CD4-positive, alpha-beta T cell treated with Interleukin-17A for 4 hours (primary cell): ENCODE data around the gene EML4.

Experiments used
- DNase-seq: peaks from one replicate; pipeline ENCODE4 v3.0.0-alpha.2; 2020; ENCODE audit warnings: mixed read lengths

Gene EML4

DNA sequence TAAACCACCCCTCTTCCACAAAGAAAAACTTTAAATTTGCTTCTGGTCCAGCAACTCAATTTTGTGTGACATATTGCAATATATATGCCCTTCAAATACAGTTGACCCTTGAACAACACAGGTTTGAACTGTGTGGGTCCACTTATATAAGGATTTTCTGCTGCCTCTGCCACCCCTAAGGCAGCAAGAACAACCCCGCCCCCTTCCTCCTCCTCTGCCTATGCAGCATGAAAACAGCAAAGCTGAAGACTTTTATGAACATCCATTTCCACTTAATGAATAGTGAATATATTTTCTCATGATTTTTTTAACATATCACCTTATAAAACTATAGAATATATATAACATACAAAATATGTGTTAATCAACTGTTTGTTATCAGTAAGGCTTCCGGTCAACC lies 58.3 kb downstream of the EML4 start:
- peak; percentile 43 for DNase-seq

DNA sequence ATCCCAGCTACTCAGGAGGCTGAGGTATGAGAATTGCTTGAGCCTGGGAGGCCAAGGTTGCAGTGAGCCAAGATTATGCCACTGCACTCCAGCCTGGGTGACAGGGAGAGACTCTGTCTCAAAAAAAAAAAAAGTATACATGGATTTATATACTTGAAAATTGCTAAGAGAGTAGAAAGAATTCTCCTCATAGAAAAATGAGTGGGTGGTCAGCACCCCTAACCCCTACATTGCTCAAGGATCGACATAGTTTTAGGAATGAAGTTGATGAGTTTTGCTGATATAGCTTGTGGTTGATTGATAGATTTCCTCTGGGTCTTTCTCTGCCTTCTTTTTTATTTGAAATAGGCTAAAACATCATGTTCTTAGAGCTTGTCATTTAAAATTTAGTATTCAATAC lies 58.9 kb downstream of the EML4 start:
- DNase-seq: no peak

DNA sequence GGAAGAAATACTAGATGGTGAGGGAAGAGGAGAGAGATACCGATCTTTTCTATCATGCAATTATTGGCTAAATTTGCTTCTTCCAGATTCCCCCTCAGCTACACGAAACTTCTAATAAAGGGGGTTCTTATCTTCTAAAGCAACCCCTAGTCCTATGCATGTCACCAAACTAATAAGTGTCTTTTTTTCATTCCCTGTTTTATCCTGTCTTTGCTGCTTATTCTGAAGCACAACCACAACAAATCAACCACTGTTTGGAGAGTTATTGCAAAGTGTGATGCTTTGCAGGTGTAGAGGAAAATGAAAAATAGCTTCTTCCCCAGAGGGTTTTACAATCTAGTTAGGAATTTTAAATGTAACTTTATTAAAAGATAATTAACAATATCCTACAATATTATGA lies 60.8 kb downstream of the EML4 start:
- no peak for DNase-seq

DNA sequence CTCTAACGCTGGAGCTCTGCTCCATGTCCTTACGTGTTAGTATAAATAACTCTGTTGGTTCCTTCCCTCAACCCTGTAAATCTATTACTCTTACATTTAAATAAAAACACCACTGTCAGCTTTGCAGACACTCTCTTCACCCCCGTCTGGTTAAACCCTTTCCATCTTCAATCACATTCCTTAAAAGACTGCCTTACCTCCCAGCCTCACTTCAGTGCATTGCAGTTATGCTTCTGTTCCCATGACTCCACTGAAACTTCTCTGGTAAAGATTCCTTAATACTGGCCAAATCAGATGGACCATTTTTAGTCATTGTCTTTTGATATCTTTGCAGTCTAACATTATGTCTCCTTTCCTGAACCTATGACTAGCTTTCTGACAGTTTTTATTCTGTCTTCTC lies 61.7 kb downstream of the EML4 start:
- DNase-seq: no peak

DNA sequence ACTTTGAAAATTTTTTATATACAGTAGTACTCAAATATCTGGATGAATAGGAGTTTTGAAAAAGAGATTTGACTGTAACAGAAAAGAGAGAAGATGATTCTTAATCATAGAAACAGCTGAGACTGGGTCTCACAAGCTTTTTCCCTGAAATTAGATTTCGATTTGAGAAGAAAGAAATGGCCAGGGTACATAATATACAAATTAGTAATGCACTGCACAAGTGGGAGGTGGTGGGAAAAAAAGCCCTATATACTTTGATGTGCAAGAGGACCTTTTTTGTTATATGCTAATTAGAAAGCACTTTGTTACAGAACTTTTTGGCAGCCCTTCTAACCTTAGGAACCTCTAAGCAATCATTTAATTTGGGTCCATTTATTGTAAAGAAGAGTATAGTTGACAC lies 62.9 kb downstream of the EML4 start:
- DNase-seq: no peak

DNA sequence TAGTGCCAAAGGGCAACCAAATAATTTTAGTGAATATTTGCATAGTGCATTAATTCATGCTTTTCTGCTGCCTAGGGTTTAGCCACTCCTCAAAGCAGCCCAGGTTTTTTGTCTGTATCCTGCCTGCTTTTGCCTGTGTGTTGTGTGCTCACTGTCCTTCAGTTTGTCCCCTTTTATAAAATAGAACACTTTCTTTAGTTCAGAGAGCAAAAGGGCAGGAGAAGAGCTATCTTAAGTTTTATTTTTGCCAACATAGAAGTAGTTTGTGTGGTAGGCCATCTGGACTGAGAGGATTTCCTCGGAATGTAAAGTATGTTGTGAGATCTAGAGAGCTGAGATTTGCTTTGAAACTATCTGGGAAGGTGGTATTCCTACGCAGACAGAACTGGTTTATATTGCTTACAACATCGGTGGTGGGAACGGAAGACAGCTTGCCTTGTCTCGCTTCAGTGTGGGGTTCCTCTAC lies 64.9 kb downstream of the EML4 start:
- DNase-seq: no peak

DNA sequence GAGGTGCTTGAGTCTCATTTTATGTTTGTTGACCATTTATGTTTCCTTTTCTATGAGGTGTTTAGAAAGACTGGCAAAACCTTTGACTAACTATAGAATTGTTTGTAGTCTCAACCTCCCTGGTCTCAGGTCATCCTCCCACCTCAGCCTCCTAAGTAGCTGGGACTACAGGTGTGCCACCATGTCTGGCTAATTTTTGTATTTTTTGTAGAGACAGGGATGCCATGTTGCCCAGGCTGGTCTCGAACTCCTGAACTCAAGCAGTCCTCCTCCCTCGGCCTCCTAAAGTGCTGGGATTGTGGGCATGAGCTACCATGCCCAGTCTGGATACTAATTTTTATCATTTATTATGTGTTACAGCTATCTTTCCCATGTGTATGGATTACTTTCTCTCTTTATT lies 67.8 kb downstream of the EML4 start:
- DNase-seq: no peak

DNA sequence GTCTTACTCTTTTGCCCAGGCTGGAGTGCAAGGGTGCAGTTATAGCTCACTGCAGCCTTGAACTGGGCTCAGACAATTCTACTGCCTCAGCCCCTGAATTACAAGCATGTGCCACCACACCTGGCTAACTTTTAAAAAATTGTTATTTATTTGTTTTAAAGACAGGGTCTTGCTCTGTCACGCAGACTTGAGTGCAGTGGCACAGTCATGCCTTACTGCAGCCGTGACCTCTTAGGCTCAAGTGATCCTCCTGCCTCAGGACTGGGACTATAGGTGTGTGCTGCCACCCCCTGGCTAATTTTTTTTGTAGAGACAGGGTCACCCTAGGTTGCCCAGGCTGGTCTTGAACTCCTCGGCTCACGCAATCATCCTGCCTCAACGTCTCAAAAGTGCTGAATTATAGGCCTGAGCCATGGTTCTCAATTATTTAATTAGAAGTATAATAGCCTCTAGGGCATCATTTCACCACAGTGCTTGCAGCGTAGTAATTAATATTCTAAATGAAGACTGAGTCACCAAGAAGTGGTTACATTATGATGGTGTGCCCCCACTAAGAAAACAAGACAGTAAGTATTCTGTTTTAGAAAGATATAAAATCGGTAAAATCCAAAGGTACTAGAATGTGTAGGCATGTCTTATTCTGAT lies 69.6 kb downstream of the EML4 start:
- peak; percentile 53 for DNase-seq

DNA sequence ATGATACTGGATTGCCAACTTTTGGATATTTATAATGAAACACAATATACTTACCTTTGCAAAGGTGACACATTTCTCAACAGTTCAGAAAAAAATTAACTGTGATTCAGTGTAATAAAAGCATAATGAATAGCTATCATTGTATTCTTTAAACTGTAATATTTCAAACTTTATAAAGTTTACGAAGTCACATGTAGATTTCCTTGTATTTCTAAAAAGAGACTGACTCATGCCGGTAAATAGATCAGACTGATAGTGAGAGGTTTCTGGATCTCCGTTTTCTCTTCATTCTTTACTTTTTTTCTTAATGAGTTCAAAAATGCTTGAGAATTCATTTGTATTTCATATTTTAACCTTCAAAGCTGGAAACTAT lies 70.1 kb downstream of the EML4 start:
- DNase-seq: no peak

DNA sequence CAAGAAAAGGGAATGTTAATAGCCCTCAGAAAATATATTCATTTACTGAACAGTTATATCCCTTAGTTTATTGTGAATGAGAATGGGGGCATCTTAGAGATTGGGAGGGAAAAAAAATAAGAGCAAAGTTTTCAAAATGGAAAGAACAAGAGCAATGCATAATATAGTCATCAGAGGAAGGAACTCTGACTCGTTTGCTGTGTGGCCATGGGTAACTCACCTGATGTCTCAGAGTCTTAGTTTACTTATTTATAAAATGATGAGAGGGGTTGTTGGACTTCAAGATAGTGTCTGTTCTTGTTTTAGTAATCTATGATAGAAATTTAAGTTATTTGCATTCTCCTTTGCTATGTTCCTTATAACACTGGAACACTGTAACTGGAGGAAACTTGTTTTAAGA lies 70.7 kb downstream of the EML4 start:
- peak; percentile 18 for DNase-seq

DNA sequence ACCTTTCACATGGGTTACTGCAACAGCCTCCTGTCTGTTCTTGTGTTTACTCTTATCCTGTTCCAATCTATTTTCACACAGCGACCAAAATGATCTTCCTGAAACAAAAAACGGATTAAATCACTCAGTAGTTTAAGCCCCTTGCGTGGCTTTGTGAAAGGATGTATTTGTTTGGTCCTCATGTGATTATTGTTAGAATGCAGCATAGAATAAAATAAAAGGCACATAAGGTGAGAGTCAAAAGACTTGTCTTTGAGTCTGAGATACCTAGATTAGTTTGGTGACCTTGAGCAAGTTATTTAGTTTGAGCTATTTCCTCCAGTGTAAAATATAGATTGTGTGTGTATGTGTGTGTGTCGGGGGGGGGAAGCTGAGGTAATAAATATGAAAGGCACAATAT lies 72.4 kb downstream of the EML4 start:
- DNase-seq: no peak

DNA sequence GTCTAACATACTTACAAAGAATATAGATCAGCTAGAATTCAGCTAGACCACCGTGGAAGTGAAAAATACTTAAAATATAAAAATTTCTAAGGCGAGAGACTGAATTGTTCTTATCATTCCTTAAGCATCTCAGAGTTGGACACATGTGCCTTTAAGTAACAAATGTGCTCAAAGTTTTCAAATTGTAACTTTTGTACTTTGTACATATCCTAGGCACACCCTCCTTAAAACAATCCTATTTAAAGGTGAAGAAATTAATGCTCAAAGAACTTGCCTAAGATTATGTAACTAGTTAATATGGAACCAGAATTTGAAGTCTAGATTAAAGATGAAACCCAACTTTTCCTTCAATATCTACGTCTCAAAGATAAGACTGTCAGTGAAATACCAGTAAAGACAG lies 74.1 kb downstream of the EML4 start:
- DNase-seq: no peak

DNA sequence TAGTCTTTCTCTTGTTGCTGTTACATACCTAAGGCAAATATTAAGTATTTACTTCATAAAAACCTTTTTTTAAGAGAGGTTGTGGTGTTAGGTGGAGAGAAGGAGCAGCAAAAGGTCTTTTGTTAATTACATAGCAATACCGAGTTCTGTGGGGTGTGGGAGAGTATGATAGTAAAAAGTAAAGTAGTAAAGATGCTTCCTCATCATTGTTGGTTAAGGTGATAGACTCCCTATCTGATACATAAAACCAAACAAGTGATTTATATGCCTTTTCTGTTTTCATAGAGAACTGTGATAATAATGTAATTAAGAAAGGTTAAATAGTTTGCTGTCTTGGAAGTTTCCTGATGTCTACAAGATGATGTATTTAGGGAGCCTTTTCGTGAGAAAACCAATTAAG lies 75.4 kb downstream of the EML4 start:
- DNase-seq: no peak

DNA sequence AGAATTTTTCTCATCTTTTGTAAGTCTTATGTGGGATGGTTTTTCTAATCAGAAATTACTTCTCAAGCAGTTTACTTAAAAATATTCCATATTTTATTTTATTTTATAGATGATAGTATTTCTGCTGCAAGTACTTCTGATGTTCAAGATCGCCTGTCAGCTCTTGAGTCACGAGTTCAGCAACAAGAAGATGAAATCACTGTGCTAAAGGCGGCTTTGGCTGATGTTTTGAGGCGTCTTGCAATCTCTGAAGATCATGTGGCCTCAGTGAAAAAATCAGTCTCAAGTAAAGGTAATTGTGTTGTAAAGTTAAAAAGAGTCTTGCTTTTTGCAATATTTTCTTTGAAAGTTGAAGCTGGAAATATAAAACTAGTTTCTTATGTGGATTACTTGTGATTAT lies 76.2 kb downstream of the EML4 start:
- no peak for DNase-seq

DNA sequence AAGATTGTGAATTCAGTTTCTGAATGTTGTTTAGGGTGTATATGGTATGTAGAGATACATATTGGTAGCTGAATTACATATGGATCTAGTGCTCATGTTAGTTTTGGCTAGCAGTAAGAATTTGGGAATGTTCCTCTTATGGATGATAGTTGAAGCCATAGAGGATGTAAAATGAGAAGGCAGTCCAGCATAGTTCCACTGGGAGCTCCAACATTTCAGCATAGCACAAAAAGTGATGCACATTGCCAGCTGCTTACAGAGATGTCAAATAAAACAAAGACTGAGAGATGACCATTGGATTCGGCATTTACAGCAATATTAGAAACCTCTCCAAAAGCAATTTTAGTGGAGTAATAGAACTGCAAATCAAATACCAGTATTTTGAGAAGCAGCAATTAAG lies 77.4 kb downstream of the EML4 start:
- no peak for DNase-seq

DNA sequence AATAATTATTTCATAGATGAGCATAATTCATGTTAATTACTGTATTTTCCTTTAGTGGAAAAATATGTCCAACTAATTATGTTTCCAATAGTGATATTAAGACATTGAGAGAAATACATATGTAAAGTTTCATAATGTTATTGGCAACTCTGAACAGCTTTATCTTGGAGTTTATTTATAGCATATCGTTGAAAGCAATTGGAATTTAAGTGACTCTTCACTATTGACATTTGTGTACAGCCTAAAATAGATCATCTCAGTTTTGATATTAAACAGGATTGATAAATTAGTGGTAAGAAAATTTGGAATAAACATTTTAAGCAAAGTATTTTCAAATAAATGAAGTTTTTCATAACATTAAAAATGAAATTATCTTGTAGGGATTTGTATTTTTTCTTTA lies 79.7 kb downstream of the EML4 start:
- no peak for DNase-seq

DNA sequence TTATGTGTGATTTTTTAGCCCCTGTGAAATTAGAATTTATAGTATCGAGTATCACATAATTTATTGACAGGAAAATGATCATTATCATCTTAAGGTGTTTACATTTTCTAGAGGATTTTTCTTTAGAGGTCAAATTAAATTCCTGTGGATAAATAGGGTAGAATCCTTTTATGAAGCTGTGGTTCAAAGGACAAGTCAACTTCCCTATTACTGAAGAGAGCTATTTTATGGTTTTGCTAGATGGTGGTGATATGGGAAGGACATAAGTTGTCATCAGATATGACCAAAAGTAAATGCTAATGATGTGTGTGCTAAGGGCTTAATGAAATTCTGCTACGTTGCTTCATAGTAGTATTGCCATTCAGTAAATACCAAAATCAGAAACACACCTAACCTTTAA lies 80.1 kb downstream of the EML4 start:
- DNase-seq: no peak

DNA sequence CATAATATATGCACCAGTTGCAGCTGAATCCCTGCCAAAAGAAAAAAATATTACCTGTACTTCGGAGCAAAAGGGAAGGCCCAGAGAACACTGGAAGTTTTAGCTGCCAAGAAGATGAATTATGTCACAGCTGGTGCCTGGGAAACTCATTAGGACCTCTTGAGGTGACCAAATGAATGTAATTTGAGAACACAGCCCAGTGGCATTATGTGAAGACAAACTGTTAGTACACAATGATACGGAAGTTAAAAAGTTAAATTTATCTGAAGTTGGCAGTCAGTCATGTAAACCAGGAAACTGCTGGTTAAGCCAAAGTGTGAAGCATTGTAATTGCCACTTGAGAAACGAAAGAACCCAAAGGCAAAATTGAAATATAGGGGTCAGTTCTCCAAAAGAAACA lies 80.7 kb downstream of the EML4 start:
- DNase-seq: no peak

DNA sequence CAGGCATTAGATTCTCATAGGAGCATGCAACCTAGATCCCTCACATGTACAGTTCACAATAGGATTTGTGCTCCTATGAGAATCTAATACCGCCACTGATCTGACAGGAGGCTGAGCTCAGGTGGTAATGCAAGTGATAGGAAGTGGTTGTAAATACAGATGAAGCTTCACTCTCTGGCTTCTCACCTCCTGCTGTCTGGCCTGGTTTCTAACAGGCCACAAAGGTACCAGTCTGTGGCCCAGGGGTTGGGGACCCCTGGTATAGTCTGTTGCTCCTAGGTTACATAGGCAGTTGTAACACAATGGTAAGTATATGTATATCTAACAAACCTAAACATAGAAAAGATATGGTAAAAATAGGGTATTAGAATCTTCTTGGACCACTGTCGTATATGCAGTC lies 81.8 kb downstream of the EML4 start:
- DNase-seq: peak; percentile 6

DNA sequence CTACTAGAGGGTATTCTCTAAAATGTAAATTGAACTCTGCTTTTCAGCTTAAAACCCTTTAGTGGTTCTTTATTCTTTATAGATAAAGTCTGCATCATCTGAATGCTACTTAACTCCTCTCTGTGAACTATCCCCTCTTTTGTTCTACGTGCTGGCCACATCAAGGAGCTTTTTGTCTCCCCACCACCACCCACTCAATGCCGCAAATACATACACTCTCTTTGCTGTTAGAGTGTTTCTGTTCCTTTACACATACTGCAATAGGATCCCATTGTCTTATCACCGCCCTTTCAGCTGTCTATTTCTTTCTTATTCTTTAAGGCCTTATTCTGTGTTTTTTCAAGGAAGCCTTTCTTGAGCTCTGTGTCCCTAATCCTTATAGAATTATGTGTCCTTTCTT lies 83.3 kb downstream of the EML4 start:
- DNase-seq: no peak

DNA sequence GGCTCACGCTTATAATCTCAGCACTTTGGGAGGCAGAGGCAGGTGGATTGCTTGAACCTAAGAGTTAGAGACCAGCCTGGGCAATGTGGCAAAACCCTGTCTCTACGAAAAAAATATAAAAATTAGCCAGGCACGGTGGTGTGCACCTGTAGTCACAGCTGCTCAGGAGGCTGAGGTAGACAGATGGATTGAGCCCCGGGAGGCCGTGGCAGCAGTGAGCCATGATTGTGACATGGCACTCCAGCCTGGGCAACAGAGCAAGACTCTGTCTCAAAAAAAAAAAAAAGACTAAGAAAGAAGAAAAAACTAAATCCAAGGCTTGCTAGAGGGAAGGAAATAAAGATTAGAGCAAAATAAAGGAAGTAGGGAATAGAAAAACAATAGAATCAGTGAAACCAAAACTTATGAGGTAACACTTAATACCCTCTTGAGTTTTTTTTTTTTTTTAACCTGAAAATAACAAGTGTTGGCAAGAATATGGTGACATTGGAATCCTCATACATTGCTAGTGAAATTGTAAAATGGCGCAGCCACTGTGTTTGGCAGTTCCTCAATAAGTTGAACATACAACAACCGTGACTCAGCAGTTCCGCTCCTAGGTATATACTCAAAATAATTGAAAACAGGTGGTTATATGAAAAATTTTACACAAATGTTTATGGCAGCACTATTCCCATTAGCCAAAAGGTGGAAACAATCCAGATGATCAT lies 85.2 kb downstream of the EML4 start:
- DNase-seq: no peak

DNA sequence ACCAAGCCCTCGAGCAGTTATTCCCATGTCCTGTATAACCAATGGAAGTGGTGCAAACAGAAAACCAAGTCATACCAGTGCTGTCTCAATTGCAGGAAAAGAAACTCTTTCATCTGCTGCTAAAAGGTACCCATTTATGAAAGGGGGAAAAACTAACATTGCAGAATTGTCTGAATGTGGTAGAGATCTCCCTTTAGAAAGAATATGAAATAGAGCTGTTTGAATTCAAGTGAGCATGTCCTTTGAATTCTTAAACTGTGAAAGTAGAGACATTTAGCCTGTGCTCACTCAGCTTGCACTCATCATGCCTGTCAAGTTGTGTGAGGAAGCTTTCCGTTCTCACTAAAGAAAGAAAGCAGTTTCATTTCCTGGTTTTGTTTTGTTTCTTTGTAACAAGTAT lies 87.4 kb downstream of the EML4 start:
- no peak for DNase-seq

DNA sequence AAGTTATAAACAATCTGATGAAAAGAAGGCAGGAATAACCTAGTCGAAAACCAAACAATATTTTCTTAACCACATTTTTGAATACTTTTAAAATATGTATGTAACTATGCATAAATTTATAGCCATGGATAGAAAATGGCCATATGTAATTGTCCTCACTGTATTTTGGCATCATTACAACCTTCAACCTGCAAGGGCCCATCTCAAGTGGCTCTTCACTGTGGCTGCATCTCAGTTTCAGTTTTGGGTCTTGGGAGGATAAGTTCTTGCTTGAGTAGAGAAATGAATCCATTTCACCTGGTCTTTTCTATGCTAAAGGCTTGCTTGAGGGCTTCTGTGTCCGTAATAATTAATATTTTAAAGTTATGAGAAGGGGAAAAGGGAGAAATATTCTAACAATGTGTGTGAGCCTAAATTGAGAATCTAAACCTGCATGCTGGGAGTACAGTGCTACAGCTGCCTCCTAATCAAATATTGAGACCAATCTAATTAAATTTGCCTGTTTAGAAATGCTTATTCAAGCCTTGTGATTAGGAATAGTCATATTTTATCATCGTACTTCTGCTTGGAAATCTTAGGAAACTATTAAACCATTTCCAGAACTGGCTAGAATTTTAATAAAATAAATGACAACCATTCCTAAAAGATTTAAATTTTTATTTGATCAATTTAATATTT lies 92.5 kb downstream of the EML4 start:
- no peak for DNase-seq

DNA sequence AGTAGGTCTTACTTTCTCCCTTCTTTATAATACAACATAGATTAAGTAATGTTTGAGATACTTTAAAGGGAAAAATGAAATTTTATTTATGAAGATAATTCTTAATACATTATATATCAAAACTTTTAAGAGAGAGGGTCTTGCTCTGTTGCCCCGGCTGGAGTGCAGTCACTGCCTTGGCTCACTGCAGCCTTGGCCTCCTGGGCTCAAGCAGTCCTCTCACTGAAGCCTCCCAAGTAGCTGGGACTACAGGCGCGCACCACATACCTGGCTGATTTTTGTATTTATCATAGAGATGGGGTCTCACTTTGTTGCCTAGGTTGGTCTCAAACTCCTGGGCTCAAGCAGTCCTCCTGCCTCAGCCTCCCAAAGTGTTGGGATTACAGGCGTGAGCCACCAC lies 97.1 kb downstream of the EML4 start:
- no peak for DNase-seq

DNA sequence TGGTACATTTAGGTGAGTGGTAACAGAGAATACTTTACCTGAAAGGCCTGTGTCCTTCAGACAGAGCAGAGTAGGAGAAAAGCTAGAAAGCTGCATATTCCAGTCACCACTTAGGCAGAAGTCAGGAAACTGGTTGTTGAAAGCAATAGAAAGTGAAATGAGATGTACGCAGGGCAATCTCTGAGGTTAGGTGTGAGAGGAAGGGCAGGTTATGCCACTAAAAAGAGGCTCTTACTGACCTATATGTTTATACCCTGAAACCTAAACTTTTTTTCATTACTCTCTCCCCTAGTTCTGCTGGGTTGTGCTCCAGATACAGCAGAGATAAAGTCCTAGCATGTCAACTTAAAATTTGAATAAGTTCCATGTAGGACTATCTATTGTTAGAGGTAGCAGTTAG lies 98.4 kb downstream of the EML4 start:
- DNase-seq: no peak
